GM21423 (cell line): ENCODE results near the gene ZNF438.
"Not testable (repeated sequence)": the region's sequence is repeated elsewhere in the genome, so short reads cannot be mapped to it uniquely, and the experiment has no call there.

ENCODE experiments used
- ATAC-seq: cut with Tn5 transposase; IDR thresholded peaks from one replicate; pipeline ENCODE4 v1.9.1; 2021; ENCODE audit warnings: mild to moderate bottlenecking, moderate library complexity; ENCODE audit not compliant: unreplicated experiment

ZNF438 gene

DNA sequence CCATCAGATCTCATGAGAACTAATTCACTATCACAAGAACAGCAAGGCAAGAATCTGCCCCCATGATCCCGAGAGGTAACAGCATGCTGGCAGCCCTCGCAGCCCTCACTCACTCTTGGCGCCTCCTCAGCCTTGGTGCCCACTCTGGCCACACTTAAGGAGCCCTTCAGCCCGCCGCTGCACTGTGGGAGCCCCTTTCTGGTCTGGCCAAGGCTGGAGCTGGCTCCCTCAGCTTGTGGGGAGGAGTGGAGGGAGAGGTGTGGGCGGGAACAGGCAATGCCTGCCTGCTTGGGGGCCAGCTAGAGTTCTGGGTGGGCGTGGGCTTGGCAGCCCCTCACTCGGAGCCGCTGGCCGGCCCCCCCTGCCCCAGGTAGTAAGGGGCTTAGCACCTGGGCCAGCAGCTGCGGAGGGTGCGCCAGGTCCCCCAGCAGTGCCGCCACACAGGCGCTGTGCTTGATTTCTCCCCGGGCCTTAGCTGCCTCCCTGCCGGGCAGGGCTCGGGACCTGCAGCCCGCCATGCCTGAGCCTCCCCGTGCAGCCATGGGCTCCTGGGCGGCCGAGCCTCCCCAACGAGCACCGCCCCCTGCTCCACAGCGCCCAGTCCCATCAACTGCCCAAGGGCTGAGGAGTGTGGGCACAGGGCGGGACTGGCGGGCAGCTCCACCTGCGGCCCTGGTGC, 24.0 kb upstream of the ZNF438 start:
- ATAC-seq = no peak

DNA sequence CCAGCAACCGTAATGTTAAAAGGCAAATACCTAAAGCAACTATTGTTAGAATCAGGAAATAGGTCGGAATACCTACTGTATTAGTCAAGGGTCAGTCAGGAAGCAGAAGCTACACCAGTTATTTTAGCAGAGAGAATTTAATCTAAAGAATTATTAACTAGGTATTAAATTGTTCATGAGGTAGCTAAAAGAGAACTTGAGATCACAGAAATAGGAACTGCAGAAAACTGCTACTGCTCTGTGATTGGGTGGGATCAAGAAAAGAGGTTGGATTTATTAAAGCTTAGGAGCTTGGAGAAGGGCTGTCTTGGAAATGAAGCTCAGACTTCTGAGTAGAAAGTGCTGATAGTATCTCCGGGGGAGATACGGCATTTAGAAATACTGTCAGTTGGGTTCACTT, 20.0 kb upstream of the ZNF438 start:
- ATAC-seq = no peak

DNA sequence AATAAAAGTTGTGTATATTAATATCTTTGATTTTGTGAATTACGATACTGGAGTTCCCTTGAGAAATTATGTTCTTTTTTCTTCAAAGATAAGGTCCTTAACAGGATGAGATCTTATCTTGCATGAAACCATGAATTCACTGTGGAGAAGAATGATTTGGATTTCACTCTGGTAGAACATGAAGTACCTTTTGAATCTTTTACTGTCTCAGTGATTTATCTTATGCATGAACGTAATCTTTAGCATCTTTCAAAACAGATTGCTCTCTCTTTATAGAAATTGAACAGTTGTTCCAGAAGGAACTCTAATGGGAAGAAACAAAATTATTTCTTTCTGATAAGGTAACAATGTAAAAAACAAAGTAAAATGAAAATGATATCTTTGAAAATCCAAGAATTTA, 11.0 kb upstream of the ZNF438 start:
- ATAC-seq = no peak

DNA sequence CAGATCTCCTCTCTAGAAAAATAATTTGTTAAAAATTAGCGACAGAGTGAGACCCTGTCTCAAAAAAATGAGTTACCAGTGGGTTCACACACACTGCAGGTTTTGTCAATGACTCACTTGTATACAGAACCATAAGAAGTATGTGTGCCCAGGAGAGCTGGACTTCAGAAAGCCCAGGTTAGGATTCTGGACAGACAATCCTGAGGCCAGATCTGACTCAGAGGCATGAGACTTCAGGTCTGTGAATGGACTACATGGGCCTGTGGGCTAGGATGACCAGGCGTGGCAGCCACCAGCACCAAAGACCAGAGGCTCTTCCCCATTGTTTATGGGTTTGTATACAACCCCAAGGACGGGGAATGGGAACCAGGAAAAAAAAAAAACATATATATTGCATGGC, 9.3 kb upstream of the ZNF438 start:
- ATAC-seq = no peak

DNA sequence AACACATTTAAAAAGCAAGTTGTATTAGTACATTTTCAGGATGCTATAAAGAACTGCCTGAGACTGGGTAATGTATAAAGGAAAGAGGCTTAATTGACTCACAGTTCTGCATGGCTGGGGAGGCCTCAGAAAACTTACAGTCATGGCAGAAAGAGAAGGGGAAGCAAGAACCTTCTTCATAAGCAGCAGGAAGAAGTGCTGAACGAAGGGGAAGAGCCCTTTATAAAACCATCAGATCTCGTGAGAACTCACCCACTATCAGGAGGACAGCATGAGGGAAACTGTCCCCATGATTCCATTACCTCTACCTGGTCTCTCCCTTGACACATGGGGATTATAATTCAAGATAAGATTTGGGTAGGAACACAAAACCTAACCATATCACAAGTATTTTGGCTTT, 7.3 kb upstream of the ZNF438 start:
- not testable (repeated sequence) for ATAC-seq

DNA sequence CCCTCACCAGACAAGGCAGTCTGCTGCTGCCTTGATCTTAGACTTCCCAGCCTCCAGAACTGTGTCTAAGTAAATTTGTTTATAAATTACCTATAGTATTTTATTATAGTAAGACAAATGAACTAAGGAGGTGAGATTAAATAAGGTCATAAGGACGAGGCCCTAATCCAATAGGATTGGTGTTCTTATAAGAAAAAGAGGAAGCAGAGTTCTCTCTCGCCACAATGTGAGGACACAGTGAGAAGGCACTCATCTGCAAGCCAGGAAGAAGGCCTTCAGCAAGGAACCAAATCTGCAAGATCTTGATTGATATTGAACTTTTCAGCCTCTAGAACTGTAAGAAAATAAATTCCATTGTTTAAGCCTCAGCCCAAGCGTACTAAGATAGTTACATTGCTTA, 6.1 kb upstream of the ZNF438 start:
- no peak for ATAC-seq

DNA sequence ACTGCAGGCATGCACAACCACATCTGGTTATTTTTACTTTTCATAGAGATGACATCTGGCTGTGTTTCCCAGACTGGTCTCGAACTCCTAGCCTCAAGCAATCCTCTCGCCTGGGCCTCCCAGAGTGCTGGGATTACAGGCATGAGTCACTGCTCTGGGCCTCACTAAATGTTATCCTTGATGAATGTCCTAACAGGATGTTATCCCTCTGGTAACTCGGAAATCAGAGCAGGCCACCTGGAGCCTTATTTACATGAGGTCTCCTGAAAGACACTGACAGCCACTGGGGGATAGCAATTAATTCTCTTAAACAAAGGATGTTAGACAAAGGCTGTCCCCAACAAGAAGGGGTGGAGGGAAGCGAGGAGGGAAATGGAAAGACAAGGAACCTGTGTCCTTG, 4.5 kb upstream of the ZNF438 start:
- no peak for ATAC-seq

DNA sequence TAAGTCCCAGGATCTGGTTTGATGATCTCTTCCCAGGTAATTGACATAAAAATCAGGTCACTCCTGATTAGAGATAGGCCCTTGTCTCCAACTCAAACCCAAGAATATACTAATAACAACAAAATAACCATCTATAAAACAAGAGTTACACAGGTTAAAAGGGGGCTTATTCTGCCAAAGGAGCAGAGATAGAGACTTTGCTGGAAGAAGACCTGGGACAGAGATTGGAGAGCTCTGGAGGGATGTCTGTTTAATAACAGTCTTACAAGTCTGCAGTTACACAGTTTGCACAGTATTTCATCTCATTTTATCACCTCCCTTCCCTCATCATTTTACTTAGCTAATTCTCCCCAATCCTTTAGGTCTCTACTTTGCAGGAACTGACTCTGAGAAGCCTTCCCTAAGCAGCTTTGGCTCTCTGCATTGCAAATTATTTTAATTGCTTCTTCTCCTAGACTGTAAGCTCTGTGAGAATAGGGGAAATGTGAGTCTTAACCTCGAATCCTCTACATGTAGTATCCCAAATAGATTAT, 3.7 kb upstream of the ZNF438 start:
- no peak for ATAC-seq

DNA sequence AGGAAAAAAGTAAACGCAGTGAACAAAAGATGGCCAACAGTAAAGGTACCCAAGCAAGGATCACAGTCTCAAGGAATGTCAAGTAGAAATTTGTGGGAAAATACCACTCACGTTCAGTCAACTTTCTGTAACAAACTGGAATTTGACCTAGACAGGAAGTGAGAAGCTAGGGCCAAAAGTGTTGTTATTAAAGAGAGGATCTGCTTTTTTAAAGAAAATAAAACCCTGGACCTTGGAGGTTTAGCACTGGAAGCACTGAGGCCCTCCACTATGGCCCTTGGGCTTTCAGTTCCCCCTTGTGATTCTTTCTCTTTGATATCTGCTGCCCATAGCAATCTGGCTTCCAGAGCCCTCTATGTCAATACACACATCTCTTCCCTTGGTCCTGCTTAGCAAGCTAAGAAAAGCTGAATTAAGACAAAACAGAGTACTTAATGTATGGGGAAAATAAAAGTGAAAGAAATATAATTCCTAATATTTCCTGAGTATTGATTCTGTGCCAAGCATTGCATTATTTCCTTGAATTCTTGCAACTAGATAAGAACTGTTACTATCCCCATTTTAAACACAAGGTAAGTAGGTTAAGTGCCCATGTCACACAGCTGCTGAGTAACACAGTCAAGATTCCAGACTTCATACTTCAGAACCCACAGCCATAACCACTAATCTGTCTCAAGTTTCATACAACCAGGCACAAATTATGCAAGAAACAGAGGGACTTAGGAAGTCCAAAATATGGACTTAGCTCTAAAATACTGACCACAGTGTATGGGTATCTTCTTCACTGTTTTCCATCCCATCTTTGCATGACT, 2.6 kb upstream of the ZNF438 start:
- no peak for ATAC-seq

DNA sequence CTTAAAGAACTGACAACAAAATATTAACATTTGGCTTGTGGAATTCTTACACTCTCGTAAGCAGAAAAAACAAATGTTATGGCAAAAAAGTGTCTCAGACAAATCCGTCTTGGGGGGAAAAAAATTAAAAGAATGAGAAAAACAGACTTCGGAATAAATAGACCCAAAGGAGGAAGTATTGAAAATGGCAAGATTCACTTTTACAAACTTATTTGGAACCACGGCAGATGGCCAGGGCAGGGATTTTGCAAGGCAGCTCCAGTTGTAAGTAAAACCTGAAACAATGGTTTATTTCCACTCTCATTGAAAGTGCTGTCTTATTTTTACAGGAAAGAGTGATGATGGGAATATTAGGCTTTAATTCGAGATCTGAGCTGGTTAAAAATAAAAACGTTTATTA, 1.5 kb upstream of the ZNF438 start:
- ATAC-seq = no peak

DNA sequence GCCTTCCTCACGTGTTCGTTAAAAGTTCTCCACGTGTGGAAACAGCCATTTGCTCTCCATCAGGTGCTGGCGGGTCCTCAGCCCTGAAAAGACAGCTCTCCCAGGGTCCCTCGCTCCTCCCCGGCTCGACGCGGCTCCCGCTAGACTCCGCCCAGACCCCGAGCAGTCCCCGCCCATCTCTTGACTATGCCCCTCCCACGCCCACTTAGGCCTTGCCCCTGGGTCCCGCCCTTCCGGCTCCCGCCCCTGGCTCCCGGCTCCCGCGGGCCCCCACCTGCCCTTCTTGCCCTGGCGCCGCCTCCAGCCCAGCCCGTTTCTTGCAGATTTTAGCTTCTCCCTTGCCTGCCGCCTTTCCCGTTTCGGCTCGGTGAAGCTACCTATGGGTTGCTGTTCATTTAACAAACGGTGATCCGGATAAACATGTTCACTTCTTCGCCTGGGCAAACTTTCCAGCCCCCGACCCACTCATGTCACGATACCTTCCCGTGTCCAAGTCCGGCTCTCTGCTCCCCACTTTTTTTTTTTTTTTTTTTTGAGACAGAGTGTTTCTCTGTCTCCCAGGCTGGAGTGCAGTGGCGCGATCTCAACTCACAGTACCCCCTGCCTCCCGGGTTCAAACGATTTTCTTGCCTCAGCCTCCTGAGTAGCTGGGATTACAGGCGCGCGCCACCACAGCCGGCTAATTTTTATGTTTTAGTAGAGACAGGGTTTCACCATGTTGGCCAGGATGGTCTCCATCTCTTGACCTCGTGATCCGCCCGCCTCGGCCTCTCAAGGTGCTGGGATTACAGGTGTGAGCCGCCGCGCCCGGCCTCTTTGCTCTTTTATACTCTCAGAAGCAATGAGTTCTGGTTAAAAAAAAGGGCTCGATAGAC, 830 bp upstream of the ZNF438 start:
- ATAC-seq = peak; percentile 79

DNA sequence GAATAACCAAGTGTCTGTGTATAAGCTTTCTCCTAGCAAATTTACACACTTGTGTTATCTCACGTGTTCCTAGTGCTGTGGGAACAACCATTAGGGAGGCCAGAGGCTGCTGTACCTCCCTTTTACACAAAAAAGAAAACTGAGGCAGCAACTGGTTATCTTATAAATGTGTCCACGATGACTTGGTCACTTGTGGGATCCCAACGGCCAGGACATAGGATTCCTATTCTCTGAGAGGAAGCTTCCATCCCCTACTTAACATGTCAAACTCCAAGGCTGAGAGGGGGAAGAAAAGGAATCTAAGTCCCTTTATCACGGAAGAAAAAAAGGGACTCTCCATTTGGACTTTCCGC, 484 bp downstream of the ZNF438 start:
- ATAC-seq = no peak

DNA sequence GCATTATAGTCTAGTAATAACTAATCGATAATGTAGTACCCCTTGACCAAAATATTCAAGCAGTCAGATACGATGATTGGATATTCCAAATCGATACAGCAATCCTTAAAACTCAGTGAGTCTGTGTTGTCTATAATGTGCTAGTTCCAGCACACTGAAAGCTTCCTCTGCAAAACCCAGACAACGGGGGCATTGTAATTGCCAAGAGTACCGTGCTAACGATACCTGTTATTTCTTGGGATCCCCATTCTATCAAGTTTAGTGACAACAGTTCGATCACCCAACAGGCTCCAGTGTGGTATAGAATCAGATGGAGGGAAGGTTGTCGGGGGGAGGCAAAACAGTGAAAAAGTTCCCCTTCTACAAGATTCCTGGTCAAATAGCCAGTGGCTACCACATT, 865 bp downstream of the ZNF438 start:
- no peak for ATAC-seq

DNA sequence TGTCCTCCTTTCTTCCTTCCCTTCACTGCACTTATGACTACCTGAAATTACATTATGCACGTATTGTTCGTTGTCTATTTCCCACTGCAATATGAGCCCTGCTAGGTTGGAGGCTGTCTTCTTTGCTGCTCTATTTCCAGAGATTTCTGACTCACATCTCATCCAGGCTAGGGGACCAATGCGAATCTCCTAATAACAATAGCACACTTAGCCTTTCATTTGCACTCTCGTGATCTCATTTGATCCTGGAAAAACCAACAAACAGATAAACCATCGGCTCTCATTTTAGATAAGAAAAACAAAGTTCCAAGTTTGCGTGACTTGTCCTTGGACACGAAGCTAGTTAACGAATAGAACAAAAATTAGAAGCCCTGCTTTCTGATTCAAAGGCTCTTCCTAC, 1.4 kb downstream of the ZNF438 start:
- ATAC-seq = no peak

DNA sequence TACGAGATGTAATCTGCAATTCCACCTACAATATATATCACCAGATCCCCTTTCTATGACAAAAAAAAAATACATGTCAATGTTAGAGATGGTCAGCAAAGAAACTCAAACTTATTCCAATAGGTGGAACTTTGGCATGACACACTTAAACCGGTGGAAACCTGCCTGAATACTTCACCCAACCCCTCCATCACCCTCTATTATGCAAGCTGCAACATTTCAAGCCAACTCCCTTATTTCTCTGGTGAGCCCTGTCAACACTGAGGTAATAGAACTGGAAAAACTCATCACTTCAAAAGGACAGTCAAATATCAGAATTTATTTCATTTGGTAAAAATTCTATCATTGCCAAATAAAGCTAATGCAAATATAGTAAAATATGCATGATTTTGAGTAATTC, 3.6 kb downstream of the ZNF438 start:
- ATAC-seq = no peak

DNA sequence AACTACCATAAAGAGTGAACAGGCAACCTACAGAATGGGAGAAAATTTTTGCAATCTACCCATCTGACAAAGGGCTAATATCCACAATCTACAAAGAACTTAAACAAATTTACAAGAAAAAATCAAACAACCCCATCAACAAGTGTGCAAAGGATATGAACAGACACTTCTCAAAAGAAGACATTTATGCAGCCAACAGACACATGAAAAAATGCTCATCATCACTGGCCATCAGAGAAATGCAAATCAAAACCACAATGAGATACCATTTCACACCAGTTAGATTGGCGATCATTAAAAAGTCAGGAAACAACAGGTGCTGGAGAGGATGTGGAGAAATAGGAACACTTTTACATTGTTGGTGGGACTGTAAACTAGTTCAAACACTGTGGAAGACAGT, 5.4 kb downstream of the ZNF438 start:
- not testable (repeated sequence) for ATAC-seq

DNA sequence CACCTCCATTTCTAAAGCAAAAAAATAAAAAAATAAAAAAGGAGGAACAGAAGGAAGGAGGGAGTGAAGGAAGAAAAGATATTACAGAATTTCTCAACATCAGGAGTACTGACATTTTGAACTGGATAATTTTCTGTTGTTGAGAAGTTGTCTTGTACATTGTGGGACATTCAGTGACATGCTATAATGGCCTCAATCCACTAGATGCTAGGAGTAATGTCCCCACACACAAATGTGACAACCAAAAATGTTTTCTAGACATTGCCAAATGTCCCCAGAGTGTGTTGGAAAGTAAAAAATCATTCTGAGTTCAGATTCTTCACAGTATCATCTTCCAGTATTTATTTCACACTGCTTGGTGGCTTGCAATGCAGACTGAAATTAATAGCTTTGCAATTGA, 6.5 kb downstream of the ZNF438 start:
- no peak for ATAC-seq

DNA sequence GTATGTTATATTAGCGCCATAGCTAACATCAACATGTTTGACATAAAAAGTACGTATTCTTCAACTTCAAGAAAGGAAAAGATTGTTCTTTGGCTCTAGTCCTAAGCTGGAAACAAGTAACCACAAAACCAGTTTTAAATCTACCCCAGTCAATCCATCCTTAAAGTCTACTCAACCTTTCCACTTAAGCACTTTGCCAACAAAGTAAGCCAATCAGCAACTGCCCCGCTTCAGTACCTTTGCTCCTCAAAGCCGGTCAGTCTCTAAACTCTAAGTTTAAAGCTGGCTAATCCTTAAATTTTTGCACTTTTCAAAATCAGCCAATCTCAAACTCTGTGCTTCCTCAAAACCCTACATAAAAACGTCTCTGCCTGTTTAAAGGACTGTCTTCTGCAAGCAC, 8.1 kb downstream of the ZNF438 start:
- ATAC-seq = no peak

DNA sequence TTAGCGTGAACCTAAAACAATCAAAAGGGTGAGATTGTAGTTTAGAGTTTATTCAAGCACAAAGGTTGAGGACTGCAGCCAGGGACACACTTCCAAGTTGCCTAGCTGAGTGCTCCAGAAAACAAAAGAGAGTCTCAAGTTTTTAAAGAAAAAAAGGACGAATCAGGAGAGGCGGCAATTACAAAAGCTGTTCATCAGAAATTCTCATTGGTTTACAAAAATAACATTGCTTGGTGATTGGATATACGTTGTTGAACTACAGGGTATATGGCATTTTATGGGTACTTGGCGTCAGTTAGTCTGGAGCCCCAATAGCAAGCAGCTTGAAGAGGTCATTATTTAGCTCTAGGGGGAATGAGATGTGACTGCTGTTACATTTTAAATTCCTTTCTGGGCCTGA, 11.5 kb downstream of the ZNF438 start:
- ATAC-seq = no peak

DNA sequence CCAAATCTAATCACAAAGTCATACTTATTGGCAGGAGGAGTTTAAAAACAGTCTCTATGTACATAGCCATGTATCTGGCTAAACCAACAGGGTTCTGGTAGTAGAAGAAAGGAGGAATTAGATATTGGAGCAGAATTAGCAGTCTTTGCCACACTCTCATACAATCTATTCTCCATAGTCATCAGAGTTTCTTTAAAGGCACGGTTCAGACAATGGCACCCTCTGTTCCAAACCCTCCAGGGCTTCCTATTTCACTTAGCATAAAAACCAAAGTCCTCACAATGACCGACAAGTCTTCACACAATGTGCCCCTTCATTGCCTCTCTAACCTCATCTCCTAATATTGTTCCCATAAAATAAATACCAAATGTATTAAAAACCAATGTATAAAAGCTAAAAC, 12.7 kb downstream of the ZNF438 start:
- ATAC-seq = no peak

DNA sequence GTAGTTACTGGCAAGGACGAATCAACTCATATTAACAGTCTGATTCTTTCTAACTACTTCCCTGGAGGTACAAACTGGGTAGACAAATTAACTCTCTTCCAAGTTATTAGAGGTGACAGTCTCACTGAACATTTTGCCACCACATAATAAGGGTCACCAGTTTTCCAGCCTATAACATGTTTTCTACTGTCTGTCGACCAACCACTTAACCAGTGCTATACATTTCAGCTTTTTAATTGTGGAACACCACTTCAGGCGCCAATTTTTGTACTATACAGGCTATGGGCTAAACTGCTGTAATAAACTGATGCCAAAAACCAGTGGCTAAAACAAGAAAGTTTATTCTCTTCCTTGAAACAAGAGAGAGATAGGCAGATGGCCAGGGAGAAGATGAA, 13.3 kb downstream of the ZNF438 start:
- no peak for ATAC-seq
